LNCAP (cell line): Measurements from ENCODE around the gene ABCA10.

Experiments
- TF ChIP-seq, protein P1 (sequence below): fragments of 450-650 bp; IDR thresholded peaks from 2 replicates; pipeline ENCODE4 v1.5.1; 2017; ENCODE audit warnings: mild to moderate bottlenecking

The ABCA10 gene

DNA sequence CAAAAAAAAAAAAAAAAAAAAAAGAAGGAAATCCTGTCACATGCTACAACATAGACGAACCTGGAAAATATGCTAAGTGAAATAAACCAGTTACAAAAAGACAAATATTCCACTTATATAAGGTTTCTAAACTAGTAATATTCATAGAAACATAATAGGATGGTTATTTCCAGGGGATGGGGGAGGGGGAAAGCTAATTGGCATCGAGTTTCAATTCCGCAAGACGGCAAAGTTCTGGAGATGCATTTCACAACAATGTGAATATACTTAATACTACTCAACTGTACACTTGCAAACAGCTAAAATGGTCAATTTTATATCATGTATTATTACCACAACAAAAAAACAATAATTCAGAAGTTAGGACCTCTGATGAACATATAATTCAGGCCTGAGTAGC, 130.0 kb downstream of the ABCA10 start:
- TF ChIP-seq, protein P1, sequence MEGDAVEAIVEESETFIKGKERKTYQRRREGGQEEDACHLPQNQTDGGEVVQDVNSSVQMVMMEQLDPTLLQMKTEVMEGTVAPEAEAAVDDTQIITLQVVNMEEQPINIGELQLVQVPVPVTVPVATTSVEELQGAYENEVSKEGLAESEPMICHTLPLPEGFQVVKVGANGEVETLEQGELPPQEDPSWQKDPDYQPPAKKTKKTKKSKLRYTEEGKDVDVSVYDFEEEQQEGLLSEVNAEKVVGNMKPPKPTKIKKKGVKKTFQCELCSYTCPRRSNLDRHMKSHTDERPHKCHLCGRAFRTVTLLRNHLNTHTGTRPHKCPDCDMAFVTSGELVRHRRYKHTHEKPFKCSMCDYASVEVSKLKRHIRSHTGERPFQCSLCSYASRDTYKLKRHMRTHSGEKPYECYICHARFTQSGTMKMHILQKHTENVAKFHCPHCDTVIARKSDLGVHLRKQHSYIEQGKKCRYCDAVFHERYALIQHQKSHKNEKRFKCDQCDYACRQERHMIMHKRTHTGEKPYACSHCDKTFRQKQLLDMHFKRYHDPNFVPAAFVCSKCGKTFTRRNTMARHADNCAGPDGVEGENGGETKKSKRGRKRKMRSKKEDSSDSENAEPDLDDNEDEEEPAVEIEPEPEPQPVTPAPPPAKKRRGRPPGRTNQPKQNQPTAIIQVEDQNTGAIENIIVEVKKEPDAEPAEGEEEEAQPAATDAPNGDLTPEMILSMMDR = no peak
